Activated naive CD4-positive, alpha-beta T cell treated with anti-CD3 and anti-CD28 coated beads, Interleukin-2, amount 50 U/mL, for 72 hours (primary cell): ENCODE data around the gene C1orf50. TPM values are rescaled to one million over a fixed set of nuclear protein-coding genes. Genes with fewer than 3 reads are reported as not detected.

ENCODE experiments used
- ATAC-seq, 2 donors: fragments of 150-1000 bp; cut with Tn5 transposase; 2 replicates each; pipeline ENCODE4 v1.10.0; 2021; ENCODE audit warnings: mild to moderate bottlenecking in 2 of 2, moderate library complexity in 2 of 2
- DNase-seq, 2 donors: peaks; one replicate each; pipeline ENCODE4 v3.0.0; 2021 to 2022; ENCODE audit warnings: low spot score in 2 of 2
- H3K27ac Mint-ChIP-seq, 2 donors: one replicate each; pipeline ENCODE4 v1.8.0; 2022; ENCODE audit warnings: mild to moderate bottlenecking in 2 of 2, mixed read lengths in 2 of 2
- H3K36me3 Mint-ChIP-seq, 2 donors: one replicate each; pipeline ENCODE4 v1.8.0; 2022; ENCODE audit warnings: mixed read lengths in 2 of 2
- H3K9me3 Mint-ChIP-seq, 2 donors: one replicate each; pipeline ENCODE4 v1.8.0; 2022; ENCODE audit warnings: mixed read lengths in 2 of 2
- total RNA-seq, 2 donors: library from RNA; stranded (reverse); gene quantifications; one replicate each; pipeline ENCODE4 v1.2.3, GENCODE V29; 2022

Gene C1orf50
- total RNA-seq, 2 donors from 2014 or later, result 5.7 to 7.9 TPM

DNA sequence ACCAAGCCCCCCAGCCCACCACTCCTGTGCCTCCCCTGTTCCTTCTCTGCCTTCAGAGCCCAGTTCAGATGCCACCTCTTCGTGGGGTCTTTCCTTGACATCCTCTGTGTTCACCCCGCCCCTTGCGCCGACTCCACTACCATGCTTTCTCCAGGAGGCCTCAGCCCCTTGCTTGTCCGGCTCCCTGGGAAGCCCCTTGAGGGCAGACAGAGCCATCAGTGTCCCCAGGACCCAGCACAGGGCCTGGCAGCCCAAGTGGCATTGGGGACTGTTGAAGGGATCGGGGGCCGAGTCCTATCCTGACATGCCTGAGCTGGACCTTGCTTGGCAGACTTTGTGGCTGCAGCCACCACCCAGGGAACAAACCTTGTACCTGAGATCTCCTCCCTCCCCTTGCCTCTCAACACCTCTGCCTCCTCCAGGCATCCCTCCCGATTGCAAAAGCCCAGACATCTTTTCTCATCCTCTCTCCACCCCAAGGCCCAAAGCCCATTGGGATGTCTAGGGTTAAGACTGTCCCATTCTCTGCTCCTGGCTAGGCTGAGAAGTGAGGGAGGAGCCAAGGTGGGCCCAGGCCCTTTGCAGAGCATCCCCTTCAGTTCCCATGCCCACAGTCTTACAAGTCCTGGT lies 30.4 kb upstream of the C1orf50 start:
- ATAC-seq, result no peak
- Mint-ChIP-seq H3K27ac (peak overlapping the region in 1 of 2 donors; percentile 11), H3K9me3 (no peaks in the 10 kb centered on the region), H3K36me3 (no peaks in the 10 kb centered on the region)
- DNase-seq, result no peak

DNA sequence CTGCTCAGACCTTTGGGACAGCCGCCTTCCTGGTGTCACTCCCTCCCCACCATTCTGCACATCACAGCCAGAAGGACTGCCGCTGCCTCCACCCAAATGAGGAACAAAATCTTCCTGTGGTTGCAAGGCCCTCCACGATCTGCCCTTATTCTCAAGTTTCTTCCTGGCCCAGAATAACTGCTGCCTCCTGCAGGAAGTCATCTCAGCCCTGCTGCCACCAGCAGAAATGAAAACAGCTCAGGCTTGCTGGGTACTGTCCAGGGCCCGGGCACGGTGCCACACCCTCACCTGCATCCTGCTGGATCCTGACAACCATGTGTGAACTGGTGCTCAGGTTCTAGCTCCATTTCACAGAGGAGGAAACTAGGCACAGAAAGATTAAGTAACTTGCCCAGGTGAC lies 29.8 kb upstream of the C1orf50 start:
- DNase-seq (no peak), ATAC-seq (no peak)
- Mint-ChIP-seq H3K27ac (peak overlapping the region; percentile 11 to 84), H3K9me3 (no peaks in the 10 kb centered on the region), H3K36me3 (no peaks in the 10 kb centered on the region)

DNA sequence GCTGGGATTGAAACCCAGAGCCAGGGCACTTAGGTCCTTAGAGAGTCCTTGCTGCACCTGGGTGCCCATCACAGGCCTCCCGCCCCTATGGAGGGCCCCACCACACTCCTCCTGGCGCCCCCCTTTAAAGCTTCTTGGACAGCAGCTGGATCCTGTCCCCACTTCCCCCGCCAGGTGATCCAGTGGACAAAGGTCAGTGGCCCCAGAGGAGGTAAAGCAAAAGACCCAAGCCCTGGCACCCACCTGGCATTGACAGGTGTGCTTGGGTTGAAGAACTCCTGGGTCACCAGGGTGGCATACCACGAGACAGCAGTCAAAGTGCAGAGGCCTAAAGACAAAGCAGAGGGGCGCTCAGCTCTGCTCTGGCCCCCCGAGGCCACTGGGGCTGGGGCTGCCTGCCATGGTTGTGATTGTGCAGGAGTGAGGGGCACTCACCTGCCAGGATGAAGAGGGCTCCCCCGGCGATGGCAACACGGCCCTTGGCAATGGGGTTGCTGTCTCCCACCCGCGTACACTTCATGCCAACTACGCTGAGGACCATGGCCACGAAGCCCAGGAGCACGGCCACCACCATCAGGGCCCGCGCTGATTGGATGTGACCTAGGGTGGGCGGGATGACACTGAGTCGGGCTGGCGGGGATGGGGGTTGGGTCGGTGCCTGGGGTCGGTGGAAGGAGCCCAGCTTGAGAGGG lies 28.9 kb upstream of the C1orf50 start:
- DNase-seq (no peak), ATAC-seq (no peak)
- Mint-ChIP-seq H3K9me3 (no peaks in the 10 kb centered on the region), H3K36me3 (no peaks in the 10 kb centered on the region), H3K27ac (no peak overlapping the region)

DNA sequence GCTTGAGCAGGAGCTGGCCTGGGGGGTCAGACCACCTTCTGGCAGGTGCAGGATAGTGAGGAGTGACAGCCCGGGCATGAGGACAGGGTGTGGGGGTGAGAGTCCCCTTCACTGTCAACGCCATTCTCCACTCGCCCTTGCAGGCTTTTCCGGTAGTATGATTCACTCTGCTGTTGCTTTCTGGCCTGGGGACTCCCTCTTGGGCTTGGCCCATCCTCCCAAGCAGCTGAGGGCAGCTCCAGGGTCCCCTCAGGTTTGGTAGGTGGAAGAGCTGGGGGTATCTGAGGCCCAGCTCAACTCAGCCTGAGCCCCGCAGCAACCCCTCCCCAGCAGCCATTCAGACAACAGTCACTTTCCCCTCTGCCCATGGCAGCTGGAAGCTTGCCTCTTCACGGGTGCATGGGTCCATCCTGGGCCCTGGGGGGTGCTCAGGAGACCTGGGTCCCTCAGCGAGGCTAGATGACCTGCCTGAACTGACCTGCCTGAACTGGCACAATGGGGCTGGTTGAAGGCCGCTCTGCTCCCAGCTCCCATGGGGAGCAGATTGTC lies 28.3 kb upstream of the C1orf50 start:
- H3K36me3 Mint-ChIP-seq, result no peaks in the 10 kb centered on the region
- DNase-seq (no peak), ATAC-seq (no peak)
- H3K27ac Mint-ChIP-seq, result no peak overlapping the region
- H3K9me3 Mint-ChIP-seq, result no peaks in the 10 kb centered on the region

DNA sequence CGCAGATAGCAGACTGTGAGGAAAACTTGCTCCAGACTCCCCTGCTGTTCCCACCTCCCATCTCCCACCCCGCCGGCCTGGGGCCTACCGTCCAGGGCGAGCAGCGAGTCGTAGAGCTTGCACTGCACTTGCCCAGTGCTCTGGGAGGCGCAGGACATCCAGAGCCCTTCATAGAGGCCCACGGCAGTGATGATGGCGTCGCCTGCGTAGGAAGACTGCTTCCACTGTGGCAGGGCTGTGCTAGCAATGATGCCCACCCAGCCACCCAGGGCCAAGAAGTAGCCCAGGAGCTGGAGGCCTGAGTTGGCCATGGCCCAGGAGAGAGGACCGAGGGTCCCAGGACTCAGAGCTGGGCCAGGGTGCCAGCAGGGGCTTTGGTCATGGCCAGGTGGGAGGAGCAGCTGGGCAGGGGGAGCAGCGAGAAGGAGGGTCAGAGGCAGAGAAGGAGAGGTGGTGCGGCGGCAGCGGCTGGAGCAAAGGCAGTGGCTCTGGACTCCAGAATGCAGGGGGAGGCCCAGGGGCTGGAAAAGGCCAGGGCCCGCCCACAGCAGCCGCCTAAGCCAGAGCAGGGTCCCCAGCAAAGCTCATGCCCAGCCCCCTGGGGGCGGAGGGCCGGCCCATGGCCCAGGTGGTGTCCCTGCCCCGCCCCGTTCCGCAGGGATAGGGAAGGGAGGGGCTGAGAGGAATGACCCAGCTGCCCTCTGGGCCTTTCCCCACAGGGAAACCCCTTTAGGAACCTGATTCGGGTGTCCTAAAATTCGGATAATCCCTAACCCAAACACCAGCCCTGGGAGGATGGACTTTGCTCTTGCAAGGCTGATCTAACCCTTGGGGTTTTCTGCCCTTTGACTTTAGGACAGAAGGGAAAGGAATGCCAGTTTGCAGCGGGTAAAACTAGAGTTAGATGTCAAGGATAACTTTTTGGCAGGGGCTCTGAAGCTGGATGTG lies 27.0 kb upstream of the C1orf50 start, which contains the start of gene CLDN19:
TSS of gene CLDN19 (minus strand) at position 484 of the 948 bp plus-strand sequence. CDS start at position 311, 173 bp downstream.
- H3K27ac Mint-ChIP-seq, result no peak within 1 kb of the TSS
- no peak for DNase-seq
- no peak for ATAC-seq
- H3K36me3 Mint-ChIP-seq, result no peaks in the 10 kb centered on the region
- H3K9me3 Mint-ChIP-seq, result no peaks in the 10 kb centered on the region

- Mint-ChIP-seq H3K9me3 (no peaks in the 10 kb centered on the region), H3K27ac (no peak overlapping the region), H3K36me3 (no peaks in the 10 kb centered on the region)
- no peak for ATAC-seq
- no peak for DNase-seq
These were observed 26.0 kb upstream of the C1orf50 start for GRCh38 chr1:42740851-42741580.

GRCh38 chr1:42741706-42742105 lies 25.3 kb upstream of the C1orf50 start:
- ATAC-seq, result no peak
- Mint-ChIP-seq H3K36me3 (no peaks in the 10 kb centered on the region), H3K27ac (no peak overlapping the region), H3K9me3 (no peaks in the 10 kb centered on the region)
- no peak for DNase-seq

- no peaks in the 10 kb centered on the region for H3K9me3 Mint-ChIP-seq
- no peak overlapping the region for H3K27ac Mint-ChIP-seq
- DNase-seq, result no peak
- ATAC-seq, result no peak
- no peaks in the 10 kb centered on the region for H3K36me3 Mint-ChIP-seq
These were observed 24.9 kb upstream of the C1orf50 start for GRCh38 chr1:42742141-42742540.

- Mint-ChIP-seq H3K36me3 (no peaks in the 10 kb centered on the region), H3K27ac (no peak overlapping the region), H3K9me3 (no peaks in the 10 kb centered on the region)
- DNase-seq (no peak), ATAC-seq (no peak)
These were observed 24.3 kb upstream of the C1orf50 start for GRCh38 chr1:42742617-42743316.

DNA sequence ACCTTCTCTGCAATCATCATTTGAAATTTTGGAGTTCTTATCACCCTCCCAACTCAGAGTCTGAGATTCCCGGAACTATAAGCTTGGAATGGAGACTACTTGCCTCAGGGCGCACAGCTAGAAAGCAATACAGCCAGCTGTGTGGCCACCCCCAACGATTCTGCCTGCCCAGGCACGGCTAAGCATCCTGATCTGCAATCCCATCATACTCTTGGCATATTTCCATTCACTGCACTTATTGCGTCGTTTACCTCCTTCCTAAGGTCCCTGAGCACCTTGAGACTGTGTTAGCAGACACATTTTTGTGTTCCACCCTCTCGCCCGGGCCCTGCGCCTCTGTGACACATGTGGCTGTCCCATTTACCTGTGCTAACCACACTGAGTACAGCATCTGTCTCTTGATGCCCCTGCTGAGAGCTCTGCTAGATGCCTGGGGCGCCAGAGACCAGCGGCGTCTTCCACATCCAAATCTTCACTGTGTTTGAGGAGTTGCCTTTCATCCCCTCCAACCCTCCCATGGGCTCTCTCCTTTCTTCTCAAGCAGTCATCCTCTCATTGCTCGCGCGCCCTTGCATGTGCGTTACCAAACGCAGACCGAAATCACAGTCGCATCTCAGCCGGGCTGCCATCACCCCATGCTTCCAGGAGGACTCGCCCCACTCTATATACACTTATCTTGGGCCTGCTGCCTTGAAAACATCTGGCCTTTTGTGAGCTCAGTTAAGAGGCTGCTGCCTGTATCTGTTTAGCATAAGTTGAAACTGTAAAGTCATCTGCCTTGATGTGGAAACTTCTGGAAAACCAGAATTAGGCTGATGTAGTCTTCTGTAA lies 23.5 kb upstream of the C1orf50 start:
- DNase-seq (no peak), ATAC-seq (no peak)
- H3K9me3 Mint-ChIP-seq, result no peaks in the 10 kb centered on the region
- H3K27ac Mint-ChIP-seq, result peak overlapping the region in 1 of 2 donors; percentile 4
- no peaks in the 10 kb centered on the region for H3K36me3 Mint-ChIP-seq

DNA sequence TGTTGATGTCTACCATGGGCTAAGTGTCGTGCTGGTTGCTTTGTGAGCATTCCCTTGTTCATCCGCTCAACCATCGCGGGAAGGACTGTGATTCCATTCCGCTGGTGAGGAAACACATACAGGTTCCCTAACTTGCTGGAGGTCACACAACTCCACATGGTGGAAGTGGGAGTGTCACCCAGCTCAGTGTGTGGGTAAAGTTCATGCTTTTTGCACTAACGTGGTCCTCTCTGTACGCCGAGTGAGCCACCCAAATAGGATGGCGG lies 23.0 kb upstream of the C1orf50 start:
- ATAC-seq (no peak), DNase-seq (no peak)
- Mint-ChIP-seq H3K27ac (no peak overlapping the region), H3K9me3 (no peaks in the 10 kb centered on the region), H3K36me3 (no peaks in the 10 kb centered on the region)

- Mint-ChIP-seq H3K9me3 (no peaks in the 10 kb centered on the region), H3K27ac (no peak overlapping the region), H3K36me3 (no peaks in the 10 kb centered on the region)
- DNase-seq, result no peak
- no peak for ATAC-seq
These were observed 21.2 kb upstream of the C1orf50 start for GRCh38 chr1:42745851-42746250.

GRCh38 chr1:42746436-42747105 lies 20.5 kb upstream of the C1orf50 start:
- ATAC-seq, result no peak
- peaks cover 1 to 2% of the 10 kb centered on the region in 2 donors for H3K36me3 Mint-ChIP-seq
- peak in 1 of 2 donors; percentile 42 for DNase-seq
- no peaks in the 10 kb centered on the region for H3K9me3 Mint-ChIP-seq
- no peak overlapping the region for H3K27ac Mint-ChIP-seq

- ATAC-seq, result peak; percentile 36 to 67
- no peak overlapping the region for H3K27ac Mint-ChIP-seq
- H3K36me3 Mint-ChIP-seq, result peaks cover 7 to 8% of the 10 kb centered on the region in 2 donors
- peak; percentile 35 to 53 for DNase-seq
- no peaks in the 10 kb centered on the region for H3K9me3 Mint-ChIP-seq
These were observed 19.9 kb upstream of the C1orf50 start for GRCh38 chr1:42747125-42747524.

DNA sequence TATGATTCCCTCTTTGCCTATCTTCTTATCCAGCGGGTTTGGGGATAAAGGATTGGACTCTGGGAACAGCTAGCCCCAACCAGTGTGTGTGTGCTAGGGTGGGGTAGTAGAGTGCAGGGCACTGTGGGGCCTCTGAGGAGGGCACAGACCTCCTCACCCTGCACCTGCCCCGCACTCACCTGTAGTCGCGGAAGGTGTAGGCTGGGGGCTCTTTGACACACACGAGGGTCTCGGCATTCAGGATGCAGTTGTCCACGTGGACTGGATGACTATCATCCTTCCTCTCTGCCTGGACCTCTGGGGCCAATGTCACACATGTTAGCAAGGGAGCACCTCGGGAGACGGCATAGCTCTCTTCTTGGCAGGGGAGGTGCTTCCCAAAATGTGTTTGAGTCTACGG lies 19.0 kb upstream of the C1orf50 start:
- ATAC-seq (no peak), DNase-seq (peak in 1 of 2 donors; percentile 31)
- no peaks in the 10 kb centered on the region for H3K9me3 Mint-ChIP-seq
- H3K36me3 Mint-ChIP-seq, result peaks cover 7 to 17% of the 10 kb centered on the region in 2 donors
- H3K27ac Mint-ChIP-seq, result no peak overlapping the region
